NOMO-1 (cell line): ENCODE results near the gene MTHFD2.
"Not testable (repeated sequence)": the region's sequence is repeated elsewhere in the genome, so short reads cannot be mapped to it uniquely, and the experiment has no call there.

Experiments used
- DNase-seq, 2 experiments: peaks; one replicate each; lab custom pipeline; 2025; ENCODE audit not compliant: unreplicated experiment in 2 of 2; lab: John Stamatoyannopoulos, UW

Gene MTHFD2

DNA sequence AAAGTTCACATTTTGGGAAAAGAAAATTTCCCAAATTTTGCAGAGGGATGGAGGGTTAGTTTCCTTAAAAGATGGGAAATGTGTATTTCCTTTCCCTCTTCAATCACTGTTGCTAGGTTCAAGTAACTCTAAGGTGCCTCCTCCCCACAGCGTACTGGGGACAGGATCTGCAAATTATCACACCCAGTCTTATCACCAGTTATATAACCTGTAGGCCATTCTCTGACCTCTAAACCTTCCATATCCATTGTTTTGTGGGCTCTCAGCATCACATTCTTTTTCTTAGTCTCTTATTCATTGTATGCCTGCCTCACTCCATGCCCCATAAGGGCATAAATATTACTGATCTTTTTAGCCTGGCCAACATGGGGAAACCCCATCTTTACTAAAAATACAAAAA, 3.6 kb upstream of the MTHFD2 start:
- DNase-seq = no peak

DNA sequence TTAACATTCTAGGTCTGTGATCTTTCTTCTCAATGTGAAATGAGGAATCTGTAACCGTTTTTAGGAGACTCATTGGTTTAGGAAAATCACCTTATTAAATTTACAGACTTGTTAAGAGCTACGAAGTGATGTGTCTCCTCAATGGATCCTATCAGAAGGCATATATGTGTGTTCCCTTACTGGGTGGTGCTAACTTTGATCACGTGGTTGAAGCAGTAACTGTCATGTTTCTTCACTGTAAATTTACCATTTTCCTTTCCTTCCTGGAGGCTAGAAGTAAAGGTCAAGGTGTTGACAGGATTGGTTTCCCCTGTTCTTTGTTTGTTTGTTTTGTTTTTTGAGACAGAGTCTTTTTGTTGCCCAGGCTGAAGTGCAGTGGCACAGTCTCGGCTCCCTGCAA, 1.4 kb upstream of the MTHFD2 start:
- no peak for DNase-seq

DNA sequence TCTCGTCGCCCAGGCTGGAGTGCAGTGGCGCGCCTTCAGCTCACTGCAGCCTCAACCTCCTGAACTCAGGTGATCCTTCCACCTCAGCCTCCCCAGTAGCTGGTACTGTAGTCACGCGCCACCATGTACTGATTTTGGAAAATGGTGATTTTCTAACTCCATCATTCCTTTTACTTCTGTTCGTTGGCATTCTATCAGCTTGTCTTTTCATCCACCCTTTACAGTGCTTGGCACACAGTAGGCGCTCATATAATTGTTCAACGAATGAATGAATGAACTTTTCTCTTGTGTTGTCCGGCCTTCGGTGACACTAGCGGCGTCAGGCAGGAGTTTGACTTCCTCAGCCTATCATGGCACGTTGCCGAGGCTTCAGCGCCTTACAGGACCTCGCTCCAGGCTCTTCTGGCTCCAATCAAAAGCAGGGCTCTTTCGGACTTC, 373 bp upstream of the MTHFD2 start:
- no peak for DNase-seq

DNA sequence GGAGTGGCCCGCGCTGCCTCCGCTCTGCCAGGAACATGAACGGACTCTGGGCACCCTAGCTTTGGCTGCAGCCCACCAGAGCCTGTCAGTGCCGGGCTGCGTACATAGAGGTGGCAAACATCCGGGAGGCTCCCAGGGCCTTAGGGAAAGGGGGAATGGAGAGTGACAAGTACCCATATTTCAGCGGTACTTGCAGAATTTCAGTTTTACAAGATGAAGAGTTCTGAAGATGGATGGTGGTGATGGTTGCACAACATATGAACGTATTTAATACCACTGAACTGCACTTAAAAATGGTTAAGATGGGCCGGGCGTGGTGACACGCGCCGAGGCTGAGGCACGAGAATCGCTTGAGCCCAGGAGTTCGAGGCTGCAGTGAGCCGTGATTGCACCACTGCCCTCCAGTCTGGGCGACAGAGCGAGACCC, 873 bp downstream of the MTHFD2 start:
- peak in 1 of 2 experiments; percentile 74 for DNase-seq

DNA sequence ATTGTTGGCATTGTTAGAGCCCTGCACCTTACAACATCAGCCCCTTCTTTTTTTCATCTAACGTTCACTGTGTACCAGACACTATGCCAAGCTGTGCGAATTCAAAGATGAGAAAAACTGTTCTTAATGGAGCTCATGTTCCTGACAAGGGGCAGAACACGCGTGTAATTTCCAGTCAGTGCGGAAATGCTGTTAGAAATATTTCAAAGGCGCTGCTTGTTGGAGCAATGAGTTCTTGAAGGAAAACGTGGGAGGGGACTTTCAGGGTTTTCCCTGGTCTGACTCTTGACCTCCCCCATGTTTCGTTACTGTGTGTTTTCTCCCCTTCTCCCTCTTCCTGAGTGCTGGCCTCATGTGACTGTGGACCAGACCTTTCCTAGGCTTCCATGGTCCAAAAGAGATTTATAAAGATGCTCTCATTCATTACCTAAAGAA, 1.5 kb downstream of the MTHFD2 start:
- no peak for DNase-seq

DNA sequence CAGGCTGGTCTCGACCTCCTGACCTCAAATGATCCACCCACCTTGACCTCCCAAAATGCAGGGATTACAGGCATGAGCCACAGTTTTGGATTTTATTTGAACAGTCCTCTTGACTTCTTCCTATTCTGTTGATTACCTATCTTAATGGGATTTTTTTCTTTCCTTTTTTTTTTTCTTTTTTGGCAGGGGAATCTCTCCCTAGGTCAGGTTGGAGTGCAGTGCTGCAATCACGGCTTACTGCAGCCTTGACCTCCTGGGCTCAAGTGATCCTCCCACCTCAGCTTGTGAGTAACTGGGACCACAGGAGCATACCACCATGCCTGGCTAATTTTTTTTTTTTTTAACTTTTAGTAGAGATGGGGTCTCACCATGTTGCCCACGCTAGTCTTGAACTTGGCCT, 2.8 kb downstream of the MTHFD2 start:
- DNase-seq = no peak

DNA sequence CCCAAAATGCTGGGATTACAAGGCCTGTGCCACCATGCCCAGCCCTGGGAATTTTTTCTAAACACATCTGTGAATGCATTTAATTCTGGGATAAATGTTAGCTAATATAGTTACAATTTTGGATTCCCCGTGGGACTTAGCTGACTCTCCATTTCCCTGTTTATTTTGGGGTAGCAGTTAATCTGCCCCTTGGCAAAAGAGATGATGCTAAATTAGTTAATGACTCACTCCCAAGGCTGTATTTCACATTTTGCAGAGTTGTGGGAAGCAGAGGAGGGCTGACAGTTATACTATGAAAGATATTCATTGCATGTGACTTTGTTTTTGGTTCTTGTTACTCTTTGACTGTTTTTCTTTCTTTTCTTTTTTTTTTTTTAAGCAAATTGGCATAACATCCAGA, 3.2 kb downstream of the MTHFD2 start:
- DNase-seq = peak in 1 of 2 experiments; percentile 27

DNA sequence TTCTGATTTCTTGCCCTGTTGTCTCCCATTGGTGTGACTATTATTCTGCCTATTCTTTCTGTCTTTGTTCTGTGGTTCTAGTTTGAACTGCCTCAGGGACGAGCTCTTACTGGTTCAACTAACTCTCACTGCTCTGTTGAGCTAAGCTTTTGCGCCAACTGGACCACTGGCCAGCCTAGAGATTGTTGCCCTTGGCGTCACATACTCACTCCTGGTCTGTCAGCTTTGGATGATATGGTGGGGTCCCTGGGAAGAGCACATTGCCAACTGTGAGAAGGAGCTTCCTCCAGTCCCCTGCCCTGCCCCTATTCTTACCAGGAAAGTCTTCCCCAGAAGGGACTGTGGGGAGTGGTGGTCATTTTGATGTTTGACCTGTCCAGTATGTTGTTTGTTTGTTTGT, 6.0 kb downstream of the MTHFD2 start:
- DNase-seq = no peak

DNA sequence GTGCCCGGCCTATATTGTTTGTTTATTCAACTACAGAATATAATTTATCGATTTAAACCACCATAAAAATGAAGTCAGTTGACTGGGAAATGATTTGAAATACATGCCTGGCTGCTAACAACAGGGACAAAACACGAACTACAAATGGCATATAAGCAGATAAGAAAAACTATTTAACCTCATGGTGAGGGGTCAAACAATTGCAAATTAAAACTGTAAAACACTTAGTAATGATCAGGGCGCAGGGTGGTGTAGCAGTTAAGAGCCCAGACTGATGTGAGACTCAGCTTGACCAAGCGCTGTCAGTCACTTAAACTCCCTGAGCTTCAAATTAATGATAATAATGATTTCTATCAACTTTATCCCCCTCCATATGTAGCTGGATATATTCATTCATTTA, 6.7 kb downstream of the MTHFD2 start:
- DNase-seq = no peak

DNA sequence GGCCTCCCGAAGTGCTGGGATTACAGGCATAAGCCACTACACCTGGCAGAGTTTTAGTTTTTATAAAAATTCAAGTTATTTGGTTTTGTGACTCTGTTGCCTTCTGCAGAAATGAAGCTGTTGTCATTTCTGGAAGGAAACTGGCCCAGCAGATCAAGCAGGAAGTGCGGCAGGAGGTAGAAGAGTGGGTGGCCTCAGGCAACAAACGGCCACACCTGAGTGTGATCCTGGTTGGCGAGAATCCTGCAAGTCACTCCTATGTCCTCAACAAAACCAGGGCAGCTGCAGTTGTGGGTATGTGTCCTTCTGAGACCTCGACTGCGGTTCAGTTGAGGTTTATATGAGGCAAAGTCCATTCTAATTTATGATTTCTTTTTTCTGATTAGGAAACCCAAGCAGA, 7.2 kb downstream of the MTHFD2 start:
- peak; percentile 21 to 57 for DNase-seq

DNA sequence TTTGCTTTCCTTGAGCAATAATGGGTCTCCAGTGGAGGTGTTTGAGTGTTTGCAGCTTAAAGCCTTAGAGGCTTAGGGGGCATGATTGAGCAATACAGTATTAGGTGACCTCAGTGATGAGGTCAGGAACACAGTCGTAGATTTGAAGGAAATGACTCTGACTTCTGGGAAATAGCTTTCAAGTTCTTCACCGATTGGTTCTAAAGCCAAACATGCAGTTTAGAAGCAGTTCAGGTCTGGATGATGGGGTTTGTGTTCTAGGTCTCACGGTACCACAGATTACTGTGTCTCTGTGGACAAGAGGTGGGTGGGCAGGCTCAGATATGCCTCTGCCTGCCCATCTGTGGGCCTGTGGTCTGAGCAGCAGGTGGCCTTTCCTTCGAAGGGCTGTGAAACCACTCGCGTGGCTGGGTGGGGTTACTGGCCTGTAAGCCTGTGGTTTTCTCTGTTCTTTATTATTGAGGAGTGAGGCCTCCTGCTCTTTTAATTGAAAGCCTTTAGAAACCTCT, 7.8 kb downstream of the MTHFD2 start:
- peak; percentile 37 to 82 for DNase-seq

DNA sequence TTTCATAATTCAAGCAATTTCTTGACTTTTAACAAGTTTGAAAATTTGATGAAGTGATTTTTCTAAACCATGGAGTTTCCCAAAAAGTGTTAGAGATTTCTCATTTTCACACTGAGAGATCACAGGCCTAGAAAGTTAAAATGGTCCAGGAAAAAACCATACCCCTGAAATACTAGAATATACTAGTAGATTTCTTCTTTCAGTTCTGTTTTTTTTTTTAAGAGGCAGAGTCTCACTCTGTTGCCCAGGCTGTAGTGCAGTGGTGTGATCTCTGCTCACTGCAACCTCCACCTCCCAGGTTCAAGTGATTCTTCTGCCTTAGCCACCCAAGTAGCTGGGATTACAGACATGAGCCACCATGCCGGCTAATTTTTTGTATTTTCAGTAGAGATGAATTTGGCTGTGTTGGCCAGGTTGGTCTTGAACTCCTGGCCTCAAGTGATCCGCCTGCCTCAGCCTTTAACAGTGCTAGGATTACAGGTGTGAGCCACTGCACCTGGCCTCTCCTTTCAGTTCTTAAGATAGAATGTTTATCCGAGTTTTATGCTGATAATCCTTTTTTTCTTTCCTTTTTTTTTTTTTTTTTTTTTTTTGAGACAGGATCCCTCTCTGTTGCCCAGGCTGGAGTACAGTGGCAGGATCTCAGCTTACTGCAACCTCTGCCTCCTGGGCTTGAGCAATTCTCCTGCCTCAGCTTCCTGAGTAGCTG, 14.4 kb downstream of the MTHFD2 start:
- DNase-seq = no peak

DNA sequence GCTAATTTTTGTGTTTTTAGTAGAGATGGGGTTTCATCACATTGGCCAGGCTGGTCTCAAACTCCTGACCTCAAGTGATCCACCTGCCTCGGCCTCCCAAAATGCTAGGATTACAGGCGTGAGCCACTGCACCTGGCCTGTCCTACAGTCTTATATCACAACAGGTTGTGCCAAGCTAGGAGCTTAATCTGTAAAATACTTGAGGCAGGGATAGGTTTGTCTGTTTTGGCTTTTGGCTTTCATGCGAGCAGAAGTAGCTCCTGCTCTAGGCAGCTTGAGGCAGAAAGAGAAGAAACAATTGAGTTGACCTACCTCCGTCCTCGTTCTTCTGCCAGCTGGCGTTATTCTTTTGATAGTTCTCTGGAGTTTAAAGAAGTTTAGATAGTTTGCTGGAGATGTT, 17.4 kb downstream of the MTHFD2 start:
- not testable (repeated sequence) for DNase-seq

DNA sequence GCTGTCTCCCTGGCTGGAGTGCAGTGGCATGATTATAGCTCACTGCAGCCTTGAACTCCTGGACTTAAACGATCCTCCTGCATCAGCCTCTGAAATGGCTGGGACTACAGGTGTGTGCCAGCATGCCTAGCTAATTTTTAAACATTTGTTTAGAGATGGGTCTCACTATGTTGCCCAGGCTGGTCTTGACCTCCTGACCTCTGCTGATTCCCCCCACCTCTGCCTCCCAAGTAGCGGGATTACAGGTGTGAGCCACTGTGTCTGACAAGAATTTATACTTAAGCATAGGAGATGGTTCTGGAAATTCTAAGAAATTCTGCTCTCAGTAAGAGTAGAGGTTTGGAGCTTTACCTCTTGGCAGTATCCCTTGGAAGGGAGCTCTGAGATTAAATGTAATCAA, 18.2 kb downstream of the MTHFD2 start:
- no peak for DNase-seq

DNA sequence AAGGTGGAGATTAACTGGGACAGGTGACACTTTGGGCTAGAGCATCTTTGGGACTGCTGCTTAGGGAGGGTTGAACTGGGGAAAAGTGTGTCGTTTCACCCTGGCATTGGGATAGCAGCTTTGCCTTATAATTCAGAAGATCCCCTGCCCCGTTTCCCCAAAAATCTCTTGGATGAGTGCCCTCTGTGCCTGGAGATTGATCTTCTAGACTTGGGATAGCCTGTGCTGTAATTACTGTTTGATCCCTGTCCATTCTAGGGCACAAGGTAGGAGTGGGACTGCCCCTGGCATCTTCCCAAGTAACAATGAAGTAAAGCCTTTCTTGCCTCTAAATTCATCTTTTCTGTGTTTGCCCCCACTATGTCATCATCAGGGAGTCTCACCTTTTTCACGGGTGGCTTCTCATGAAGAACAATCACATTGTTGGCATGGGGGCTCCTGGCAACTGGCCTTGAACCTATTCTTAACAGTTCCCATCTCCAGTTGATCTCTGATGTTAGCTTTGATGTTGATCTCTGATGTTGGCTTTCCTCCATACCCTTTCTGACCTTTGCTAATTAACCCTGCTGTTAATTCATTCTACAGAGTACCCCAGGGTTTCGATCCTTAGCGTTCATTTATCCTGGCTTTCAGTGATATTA, 21.6 kb downstream of the MTHFD2 start:
- DNase-seq = no peak

DNA sequence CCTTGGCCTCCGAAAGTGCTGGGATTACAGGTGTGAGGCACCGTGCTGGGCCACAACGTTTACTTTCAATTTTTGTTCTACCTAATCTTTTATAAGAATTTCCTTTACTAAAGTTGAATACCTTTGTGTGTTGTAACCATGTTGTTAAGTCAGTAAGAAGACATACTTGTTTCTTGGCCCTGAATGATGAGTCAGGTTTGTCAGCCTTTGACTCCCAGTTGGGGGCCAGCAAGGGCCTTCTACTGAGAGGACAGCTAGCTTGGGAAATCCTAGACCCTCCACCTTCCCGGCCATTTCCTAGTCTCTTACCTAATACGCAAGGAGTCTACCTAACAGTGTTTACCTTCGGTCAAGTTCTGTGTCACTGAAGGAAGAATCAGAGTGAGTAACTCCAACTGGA, 22.7 kb downstream of the MTHFD2 start:
- DNase-seq = no peak

DNA sequence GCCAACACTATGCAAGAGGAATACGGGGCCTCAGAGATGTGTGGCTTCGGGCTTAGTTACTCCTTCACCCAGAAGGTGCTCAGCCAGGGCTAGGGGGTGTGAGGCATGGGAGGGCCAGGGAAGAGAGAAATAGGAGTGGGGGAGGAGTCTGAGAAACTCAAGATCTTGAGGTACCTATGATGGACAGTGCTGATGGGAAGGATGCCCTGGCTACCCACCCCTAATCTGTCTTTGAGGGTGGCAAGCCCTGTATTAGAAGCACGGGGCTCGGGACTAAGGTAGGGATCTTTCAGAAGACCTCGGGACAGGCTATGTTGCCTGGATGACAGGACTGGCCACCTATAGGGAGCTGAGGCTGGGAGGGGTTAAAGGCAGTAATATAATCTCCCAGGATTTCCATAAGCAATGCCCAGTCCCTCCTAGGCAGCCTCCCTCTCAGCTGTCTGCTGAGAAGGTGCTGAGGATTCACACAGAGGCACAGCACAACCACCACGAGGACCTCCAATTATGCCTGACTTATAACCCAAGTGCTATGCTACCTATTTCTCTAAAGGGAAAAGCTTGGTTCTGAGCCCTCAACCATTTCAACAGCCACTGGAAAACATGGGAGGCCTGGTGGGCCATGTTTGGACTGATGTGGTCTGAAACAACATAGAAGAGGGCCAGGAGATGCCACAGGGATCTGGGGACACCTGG, 23.3 kb downstream of the MTHFD2 start:
- DNase-seq = no peak

DNA sequence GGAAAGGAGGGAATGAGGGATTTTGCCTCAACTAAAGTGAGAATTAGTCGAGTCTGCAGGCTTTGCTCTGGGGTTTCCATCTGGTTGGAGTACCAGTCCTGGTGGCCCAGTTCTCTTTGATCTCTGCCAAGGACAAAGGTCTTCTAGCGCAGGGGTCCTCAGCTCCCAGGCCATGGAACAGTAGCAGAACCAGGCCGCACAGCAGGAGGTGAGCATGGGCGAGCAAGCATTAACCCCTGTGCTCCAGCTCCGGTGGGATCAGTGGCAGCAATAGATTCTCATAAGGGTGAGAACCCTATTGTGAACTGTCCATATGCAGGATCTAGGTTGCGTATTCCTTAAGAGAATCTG, 23.9 kb downstream of the MTHFD2 start:
- no peak for DNase-seq

DNA sequence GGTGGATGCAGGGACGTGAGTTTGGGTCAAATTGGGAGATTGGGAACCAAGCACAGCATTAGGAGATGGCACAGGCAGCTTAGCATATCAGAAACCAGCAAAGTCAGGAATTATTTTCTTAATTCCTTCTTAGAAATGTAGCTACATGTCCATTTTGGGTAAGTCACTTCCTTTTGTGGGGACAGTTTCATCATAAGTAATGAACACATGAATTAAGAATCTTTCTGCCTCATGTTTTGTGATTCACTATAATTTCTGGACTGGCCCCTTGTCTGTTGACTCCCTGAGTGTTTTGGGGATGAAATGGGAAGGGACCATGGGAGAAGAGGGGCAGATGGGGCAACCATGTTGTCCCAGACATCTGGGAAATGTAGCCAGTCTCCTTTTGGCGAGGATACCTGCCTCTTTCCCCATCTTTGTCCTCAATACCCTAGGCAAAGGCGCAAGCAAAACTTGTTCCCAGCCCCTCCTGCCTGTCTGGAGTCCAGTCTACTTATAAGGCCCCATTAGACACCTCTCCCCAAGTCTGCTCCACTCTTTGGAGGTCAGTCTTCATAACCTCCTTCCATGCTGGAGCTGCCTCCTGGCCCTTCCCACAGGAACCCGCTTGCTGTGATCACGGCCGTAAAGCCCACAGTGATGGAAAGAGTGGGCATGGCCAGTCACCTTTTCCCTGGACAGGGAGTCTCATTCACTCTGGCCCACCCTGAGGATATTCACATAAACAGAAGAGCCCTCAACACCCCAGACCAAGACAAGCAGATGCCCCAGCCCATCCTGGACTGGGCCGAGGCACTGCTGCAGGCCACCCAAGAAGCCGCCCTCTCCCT, 25.7 kb downstream of the MTHFD2 start:
- DNase-seq = peak in 1 of 2 experiments; percentile 25

DNA sequence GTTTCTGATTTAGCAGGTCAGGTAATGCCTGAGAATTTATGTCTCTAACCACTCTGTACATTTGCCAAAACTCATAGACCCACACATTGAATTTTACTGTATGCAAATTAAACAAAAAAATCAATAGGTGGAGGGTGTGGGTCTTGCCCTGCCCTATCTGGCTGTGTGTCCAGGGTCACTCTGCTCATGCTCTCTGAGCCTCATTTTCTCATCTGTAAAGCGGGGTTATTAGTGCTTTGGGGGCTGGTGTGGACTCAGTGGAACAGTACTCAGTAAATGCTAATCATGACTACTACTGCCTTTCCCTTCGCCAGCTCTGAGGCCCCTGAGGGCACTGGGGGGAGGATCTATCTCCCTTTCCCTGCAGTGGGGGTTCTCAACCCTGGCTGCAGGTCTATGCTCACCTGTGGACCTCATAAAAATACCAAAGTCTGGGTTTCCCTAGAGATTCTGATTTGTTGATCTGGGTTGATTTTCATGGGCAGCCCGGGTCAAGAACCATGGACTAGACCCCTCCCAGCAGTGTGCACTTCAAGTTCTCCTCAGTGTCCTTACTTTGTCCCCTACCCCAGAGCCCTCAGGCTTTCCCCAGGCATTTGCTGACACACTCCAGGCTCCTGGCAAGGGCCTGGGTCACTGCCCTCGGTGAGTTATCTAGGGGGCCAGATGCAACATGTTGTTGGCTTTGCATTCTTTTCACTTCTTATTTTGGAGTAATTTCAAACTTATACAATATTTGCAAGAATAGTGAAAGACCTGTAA, 27.5 kb downstream of the MTHFD2 start:
- no peak for DNase-seq
